ENCODE results near the gene NBEA.
"Not testable (repeated sequence)": the region's sequence is repeated elsewhere in the genome, so short reads cannot be mapped to it uniquely, and the experiment has no call there.

Gene NBEA

GRCh38 chr13:34970961-34971360 is 28.9 kb downstream of the NBEA start:
- no peak for TF ChIP-seq CTCF (IDR thresholded peaks at IDR 0.05; ENCODE audit: low read depth, low read length)
- in situ Hi-C loops (cut with HindIII; ENCODE audit: low sequenced_read_pairs) = no loop called here
- DNase-seq (ENCODE audit: low read depth, low spot score) = no peak
- H3K4me3 ChIP-seq (ENCODE audit: low read depth, low read length) = no peak overlapping the region

DNA sequence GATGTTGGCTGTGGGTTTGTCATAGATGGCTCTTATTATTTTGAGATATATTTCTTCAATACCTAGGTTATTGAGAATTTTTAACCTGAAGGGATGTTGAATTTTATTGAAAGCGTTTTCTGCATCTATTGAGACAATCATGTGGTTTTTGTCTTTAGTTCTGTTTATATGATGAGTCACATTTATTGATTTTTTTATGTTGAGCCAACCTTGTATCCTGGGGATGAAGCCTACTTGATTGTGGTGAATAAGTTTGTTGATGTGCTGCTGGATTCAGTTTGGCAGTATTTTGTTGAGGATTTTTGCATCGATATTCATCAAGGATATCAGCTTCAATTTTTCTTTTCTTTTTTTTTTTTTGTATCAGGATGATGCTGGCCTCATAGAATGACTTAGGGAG is 29.4 kb downstream of the NBEA start:
- in situ Hi-C loops (cut with HindIII; ENCODE audit: low sequenced_read_pairs) = no loop called here
- TF ChIP-seq CTCF (IDR thresholded peaks at IDR 0.05; ENCODE audit: low read depth, low read length) = no peak
- H3K4me3 ChIP-seq (ENCODE audit: low read depth, low read length) = no peak overlapping the region
- DNase-seq (ENCODE audit: low read depth, low spot score) = no peak

DNA sequence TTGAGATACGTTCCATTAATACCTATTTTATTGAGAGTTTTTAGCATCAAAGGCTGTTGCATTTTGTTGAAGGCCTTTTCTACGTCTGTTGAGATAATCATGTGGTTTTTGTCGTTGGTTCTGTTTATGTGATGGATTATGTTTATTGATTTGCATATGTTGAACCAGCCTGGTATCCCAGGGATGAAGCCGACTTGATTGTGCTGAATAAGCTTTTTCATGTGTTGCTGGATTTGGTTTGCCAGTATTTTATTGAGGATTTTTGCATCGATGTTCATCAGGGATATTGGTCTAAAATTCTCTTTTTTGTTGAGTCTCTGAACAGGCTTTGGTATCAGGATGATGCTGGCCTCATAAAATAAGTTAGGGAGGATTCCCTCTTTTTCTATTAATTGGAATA is 43.1 kb downstream of the NBEA start:
- in situ Hi-C loops (cut with HindIII; ENCODE audit: low sequenced_read_pairs); H3K4me3 ChIP-seq (ENCODE audit: low read depth, low read length); DNase-seq (ENCODE audit: low read depth, low spot score): not testable (repeated sequence)

DNA sequence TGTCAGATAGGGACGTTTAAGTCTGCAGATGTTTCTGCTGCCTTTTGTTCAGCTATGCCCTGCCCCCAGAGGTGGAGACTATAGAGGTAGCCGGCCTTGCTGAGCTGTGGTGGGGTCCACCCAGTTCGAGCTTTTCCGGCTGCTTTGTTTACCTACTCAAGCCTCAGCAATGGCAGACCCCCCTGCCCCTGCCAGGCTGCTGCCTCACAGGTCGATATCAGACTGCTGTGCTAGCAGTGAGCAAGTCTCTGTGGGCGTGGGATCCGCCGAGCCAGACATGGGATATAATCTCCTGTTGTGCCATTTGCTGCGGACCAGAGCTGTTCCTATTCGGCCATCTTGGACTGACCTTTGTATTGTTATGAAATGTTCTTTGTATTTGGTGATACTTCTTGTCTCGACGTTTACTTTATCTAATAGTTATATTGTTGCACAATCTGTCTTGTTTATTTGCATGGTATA is 46.3 kb downstream of the NBEA start:
- DNase-seq (ENCODE audit: low read depth, low spot score) = no peak
- TF ChIP-seq CTCF (IDR thresholded peaks at IDR 0.05; ENCODE audit: low read depth, low read length) = no peak
- in situ Hi-C loops (cut with HindIII; ENCODE audit: low sequenced_read_pairs) = no loop called here
- H3K4me3 ChIP-seq (ENCODE audit: low read depth, low read length) = no peak overlapping the region

GRCh38 chr13:34990399-34991214 is 48.5 kb downstream of the NBEA start:
- H3K4me3 ChIP-seq (ENCODE audit: low read depth, low read length) = no peak overlapping the region
- in situ Hi-C loops (cut with HindIII; ENCODE audit: low sequenced_read_pairs) = no loop called here
- no peak for TF ChIP-seq CTCF (IDR thresholded peaks at IDR 0.05; ENCODE audit: low read depth, low read length)
- DNase-seq (ENCODE audit: low read depth, low spot score) = no peak

DNA sequence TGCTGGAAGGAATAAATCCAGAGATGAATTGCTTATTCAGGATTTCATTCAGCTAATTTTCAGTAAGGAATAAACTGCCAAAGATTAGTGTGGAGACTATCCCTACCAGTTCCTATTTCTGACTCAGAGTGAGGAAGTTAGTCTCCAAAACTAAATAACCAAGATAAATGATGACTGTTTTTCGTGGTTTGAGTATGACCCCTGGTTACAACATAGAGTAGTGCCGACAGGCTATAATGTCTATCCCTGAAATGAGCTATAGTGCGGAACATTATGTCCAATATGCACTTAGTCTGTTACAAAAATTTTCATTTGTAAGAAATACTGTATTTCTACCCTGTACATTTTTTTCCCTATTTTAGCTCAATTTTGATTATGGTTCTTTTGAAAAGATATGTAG is 51.4 kb downstream of the NBEA start:
- no peak overlapping the region for H3K4me3 ChIP-seq (ENCODE audit: low read depth, low read length)
- no peak for TF ChIP-seq CTCF (IDR thresholded peaks at IDR 0.05; ENCODE audit: low read depth, low read length)
- DNase-seq (ENCODE audit: low read depth, low spot score) = no peak
- in situ Hi-C loops (cut with HindIII; ENCODE audit: low sequenced_read_pairs) = no loop called here

- in situ Hi-C loops (cut with HindIII; ENCODE audit: low sequenced_read_pairs); H3K4me3 ChIP-seq (ENCODE audit: low read depth, low read length); DNase-seq (ENCODE audit: low read depth, low spot score): not testable (repeated sequence)
These were observed 61.7 kb downstream of the NBEA start for GRCh38 chr13:35003734-35004133.
